NCI-H748 (cell line): ENCODE measurements around the gene PACS2.

Source experiments
- DNase-seq: peaks from one replicate; lab custom pipeline; 2025; ENCODE audit not compliant: unreplicated experiment; lab: John Stamatoyannopoulos, UW

PACS2 gene

DNA sequence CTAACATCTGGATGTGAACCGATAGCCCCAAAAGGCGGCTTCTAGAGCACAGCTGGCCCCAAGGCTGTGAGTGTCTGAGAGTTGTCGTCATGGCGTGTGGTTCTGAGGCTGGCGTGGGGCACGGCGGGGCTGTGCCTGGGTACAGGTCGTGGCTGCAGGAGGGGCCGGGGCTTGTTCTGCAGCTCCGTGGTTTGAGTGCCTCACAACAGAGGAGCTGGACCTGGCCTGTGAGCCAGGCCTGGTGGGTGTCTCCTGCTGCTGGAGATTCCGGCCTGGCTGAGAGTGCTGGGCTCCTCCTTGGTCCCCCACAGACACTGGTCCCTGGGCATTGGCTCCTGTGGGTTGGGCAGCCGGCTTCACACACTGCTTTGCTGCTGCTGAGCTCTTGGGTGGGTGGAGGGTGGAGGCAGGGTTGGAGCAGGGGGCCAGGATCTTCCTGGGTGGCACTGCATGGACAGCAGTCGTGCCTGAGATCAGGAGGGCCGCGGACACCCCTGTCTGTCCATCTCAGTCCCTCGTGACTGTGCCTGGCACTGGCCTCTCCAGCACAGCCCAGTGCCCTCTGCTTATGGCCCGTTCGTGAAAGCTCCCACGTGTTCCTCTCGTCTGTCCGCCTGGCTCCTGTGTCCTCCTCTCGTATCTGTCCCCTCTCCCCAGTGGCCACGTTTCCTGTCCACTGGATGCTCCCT lies 52.0 kb downstream of the PACS2 start:
- DNase-seq = no peak

DNA sequence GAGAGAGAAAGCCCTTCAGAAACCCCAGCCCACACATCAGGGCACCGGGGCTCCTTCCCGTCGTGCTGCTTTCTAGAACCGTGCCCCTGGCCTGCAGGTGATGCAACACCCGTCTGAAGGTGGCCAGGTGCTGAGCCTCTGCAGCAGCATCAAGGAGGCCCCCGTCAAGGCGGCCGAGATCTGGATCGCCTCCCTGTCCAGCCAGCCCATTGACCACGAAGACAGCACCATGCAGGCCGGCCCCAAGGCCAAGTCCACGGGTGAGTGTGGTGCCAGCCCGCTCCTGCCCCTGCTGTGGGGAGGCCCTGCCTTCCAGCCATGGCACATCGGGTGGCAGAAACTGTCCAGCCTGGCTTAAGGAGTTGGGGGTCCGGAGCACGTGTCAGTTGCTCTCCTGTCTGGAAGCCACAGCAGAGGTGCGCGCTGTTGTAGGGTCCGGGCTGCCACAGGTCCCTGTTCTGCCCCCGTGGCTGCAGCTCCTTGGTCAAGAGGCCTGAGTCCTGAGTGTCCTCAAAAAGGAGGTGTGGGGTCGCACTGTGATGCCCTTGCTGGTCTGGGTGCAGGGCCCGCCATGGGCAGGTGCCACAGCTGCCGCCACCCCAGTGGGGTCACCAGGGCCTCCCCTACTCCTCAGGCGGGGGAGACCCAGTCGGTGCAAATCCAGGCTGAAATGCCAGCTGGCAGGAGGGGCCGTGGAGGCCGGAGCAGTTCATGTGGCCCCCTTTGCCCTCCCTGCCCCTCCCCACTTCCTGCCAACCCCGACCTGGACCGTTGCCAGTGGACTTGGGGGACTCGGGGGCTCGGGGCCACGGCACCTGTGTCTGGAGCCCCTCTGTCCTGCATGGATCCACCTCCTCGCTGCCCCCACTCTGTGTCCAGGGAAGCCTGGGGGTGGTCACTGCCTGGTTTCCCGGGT lies 52.8 kb downstream of the PACS2 start:
- no peak for DNase-seq

DNA sequence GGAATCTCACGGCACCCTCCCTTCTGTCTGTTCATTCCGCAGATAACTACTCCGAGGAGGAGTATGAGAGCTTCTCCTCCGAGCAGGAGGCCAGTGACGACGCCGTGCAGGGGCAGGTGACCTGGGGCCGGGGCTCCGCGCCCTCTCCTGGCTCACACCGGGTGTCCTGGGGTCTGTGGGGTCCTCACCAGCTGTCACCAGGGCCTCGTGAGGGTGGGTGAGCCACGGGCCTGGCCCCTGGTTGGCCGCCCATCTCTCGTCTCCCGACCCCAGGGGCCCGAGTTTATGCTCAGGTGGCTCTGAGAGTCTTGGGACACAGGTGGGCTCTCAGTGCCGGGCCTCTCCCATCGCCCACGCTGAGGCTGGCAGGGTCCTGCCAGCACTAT lies 53.5 kb downstream of the PACS2 start:
- DNase-seq = no peak

DNA sequence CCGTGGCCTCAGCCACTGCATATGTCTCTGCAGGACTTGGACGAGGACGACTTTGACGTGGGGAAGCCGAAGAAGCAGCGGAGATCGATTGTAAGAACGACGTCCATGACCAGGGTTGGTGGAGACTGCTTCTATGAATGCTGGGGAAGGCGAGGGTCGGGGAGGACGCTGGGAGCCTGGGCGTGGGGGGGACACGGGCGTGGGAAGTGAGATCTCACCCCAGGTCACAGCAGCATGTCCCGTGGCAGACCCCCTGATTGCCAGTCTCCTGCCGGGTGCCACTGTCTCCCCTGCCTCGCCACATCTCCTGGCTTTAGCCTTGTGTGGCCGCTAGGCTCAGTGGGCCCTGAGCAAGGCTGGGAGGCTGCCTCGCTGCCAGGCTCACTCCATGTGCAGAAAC lies 53.9 kb downstream of the PACS2 start:
- no peak for DNase-seq

DNA sequence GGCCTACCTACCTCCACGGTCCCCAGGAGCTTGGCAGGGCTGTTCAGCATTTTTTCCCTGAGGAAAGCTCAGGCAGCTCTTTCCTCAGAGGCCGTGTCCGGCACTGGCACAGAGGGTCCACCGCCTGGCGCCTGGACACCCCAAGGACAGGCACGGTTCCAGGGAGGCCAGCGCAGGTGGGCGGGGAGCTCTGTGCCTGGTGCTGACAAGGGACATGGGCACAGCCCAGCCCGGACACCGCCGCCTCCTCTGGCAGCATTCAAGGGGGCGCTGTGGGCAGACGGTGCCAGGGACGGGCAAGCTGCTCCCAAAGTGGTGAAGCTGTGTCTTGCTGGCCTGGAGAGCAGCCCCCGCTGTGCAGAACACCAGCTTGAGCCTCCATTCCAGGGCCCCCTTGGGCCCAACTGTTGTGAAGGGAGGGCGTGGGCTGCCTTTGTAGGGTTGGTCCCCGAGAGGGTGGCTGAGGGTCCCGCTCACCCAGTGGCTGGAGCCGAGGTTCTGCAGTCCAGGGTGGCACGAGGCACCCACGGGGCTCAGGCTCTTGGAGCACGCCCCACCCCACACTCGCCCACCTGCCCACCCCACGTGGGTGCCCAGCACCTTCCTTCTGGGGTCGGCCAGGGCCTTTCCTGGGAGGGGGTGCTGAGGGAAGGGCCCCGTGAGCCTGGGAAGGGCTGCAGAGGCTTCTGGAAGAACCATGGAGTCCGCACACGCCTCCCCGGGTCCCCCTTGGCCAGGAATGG lies 54.5 kb downstream of the PACS2 start:
- no peak for DNase-seq

DNA sequence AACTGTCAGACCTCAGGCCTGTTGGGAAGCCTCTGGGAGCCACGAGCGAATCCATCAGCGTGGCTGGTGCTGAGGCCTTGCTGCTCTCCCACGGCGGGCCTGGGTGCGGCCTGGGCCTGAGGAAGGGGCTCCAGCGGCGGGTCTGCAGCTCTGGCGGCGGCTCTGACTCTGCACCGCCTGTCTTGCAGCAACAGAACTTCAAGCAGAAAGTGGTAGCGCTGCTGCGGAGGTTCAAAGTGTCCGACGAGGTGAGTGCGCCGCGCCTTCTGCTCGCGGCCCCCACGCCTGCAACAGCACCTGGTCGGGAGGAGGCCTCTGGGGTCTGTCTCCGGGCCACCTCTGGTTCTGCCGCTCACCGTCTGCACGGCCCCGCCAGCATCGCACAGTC lies 55.1 kb downstream of the PACS2 start:
- DNase-seq = no peak

DNA sequence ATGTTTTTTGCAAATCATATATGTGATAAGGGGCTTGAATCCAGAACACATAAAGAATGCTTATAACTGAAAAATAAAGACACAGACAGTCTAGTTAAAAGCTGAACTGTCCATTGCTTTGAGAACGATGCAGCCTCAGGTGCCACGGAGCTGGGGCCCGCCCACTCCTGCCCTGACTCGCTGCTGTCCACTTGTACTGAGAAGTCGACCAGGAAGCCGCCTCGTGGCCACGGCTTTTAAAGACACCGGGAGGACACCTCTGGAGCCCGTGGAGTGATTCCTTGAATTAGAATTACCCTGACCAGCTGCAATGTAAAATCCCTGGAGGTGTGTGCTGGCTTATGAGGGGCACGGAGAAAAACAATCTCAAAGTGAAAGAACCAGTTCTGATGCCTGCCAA lies 59.8 kb downstream of the PACS2 start:
- peak; percentile 37 for DNase-seq

DNA sequence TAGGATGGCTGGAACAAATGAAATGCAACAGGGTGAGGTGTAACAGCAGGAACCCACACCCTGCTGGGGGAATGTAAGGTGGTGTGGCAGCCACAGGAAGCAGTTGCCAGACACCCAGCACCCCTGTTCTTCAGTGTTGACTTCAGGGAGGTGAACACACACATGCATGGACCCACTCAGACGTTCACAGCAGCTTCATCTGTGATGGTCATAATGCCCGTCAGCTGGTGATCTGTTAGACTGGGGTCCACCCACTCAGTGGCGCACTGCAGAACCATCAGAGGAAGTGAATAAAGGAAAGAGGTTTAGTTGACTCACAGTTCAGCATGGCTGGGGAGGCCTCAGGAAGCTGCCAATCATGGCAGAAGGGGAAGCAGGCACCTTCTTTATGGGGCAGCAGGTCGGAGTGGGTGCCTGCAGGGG lies 61.1 kb downstream of the PACS2 start:
- no peak for DNase-seq

DNA sequence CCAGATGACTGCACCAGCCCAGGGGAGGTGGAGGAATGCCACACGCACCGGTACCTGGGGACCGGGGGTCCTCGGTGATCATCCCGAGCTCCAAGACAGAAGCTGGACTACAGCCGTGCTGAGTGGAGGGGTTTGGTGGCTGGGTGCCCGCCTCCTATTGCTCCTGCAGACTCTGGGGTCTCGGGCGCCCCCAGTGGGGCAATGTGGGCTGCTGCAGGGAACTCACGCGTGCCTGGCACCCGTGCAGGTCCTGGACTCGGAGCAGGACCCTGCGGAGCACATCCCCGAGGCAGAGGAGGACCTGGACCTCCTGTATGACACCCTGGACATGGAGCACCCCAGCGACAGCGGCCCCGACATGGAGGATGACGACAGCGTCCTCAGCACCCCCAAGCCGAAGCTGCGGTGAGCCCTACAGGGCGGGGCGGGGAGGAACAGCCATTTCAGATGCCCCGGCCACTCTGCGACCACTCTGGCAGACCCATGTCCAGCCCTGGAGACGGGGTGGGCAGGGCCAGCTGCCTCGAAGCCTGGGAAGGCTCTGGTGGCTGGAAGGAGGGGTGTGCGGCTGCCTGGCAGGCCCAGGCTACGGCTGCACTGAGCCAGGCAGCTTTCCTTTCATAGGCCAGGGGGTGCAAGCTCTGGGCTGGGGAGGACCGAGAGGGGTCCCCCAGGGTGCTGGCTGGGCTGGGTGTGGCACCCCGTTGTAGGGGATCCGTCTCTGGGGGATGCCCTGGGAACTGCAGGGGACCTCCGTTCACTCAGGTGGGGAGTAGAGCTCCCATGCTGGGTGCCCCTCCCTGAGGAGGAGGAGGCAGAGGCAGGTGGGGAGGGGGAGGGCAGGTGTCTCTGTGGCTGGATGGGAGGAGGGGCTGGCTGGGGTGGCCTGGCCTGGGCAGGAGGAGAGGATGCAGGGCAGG lies 62.2 kb downstream of the PACS2 start:
- DNase-seq = no peak

DNA sequence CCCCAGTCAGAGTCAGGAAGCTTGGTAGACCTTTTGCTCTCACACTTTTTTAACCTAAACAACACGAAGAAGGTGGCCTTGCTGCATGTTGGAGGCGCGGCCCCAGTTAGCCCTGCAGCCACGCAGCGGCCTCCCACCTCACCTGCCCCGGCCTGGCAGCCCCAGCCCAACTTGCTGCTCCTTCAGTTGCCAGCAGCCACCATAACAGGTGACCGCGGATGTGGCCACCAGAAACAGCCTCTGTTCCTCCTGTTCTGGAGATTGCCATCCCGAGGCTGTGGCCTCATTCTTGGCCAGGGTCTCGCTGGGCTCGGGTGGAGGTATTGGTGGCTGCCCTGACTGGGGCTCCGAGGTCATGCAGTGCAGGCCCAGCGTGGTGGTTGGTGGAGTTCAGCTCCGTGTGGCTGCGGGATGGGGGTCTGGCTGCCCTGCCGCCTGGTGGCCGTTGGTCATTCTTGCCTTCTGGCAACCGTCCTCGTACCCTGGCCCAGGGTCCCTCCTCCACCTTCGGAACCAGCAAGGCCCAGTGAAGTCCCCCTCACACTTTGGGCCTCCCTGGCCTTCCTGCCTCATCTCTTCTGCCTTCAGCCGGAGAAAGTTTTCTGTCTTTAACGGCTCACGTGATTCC lies 63.1 kb downstream of the PACS2 start:
- DNase-seq = no peak

DNA sequence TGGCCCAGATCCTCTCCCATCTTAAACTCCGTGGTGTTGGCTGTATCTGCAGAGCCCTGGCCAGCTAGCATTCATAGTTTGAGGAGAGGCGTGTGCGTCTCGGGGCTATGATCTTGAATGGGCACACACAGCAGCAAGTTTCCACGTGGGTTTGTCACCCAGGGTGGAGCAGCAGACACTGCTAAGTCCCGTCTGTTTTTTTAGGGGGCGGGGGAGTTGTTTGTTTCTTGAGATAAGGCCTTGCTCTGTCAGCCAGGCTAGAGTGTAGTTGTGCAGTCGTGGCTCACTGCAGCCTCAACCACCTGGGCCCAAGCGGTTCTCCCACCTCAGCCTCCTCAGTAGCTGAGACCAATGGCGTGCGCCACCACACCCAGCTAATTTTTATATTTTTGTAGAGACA lies 63.7 kb downstream of the PACS2 start:
- DNase-seq = no peak

DNA sequence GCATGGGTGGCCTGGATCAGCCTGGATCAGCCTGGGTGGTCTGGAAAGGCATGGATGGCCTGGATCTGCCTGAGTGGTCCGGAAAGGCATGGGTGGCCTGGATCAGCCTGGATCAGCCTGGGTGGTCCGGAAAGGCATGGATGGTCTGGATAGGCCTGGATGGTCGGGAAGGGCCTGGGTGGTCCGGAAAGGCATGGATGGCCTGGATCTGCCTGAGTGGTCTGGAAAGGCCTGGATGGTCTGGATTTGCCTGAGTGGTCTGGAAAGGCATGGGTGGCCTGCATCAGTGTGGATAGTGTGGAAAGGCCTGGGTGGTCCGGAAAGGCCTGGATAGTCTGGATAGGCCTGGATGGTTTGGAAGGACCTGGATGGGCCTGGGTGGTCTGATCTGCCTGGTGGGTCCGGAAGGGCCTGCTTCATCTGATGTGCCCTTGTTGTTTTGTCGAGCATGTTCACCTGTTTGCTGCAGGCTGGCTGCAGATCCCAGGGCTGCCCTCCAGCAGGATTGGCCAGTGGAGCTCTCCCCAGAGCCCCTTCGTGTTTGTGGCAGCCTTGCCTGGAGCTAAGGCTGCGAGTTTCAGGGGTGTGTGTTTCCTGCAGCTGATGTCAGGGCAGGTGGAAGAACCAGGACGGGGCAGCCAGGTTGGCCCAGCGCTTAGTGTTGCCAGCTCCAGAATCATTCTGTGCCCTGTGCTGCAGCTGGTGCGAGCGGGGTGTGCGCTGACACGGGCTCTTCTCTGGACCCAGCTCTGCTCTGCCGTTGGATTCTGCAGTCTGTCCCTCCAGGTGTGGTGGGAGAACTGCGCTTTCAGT lies 64.5 kb downstream of the PACS2 start:
- DNase-seq = no peak

DNA sequence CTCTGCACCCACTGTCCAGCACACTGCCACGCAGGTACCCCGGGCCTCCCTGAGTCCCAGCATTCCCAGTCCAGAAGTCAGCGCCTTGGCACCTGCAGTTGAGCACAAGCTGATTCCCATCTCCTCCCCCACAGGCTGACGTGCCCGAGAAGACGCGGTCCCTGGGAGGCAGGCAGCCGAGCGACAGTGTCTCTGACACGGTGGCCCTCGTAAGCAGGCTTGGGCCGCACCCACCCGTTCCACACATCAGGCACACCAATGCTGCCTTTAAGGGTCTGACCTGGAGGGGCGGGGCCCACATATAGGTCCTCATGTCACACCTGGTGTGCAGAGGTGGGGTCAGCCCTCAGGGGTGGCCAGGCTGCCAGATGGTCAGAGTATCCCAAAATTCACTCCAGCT lies 65.4 kb downstream of the PACS2 start:
- DNase-seq = no peak

DNA sequence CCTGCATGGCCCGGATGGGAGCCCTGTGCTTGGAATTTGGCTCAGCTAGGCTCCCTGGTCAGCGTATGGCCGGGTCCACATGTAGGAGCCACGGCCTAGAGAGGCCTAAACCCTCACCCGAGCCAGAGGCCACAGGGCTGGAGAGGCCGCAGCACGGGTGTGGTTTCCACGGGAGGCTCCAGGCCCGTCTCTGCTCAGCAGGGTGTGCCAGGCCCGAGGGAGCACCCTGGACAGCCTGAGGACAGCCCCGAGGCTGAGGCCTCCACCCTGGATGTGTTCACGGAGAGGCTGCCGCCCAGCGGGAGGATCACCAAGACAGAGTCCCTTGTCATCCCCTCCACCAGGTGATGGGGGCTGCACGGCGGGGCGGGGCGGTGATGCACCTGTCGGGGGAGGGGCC lies 66.2 kb downstream of the PACS2 start:
- DNase-seq = no peak

DNA sequence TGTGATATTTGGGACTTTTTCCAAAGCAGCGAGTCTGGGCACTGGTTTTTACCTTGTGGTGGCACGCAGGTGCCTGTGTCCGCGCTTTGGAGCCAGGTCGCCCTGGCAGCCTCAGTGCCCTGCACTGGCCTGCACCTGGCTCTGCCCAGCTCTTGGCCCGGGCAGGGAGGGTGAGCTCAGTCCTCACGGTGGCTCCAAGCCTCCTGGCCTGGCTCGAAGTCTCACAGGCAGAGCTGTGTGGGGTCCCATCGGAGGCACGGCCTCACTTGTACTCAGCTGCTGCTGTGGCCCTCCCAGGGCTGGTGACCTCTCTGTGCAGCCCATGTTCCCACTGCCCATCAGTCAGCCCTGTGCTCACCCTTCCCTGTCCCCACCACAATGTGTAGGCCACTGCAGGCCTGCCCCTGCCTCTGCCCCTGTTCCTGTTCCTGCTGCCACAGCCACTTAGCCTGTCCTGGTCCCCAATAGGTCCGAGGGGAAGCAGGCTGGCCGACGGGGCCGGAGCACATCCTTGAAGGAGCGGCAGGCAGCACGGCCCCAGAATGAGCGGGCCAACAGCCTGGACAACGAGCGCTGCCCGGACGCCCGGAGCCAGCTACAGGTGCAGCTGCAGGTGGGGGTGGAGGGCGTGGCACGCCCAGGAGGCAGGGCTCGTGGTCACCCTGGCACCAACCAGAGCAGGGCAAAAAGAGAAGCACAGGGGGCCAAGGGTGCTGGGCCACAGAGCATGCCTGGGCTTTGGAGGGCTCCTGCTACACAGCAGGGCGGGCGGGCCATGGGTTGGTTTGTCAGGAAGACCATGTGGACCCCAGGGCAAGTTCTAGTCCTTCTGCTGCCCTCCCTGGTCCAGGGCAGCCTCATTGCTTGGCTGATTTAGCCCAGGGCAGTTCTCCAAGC lies 67.1 kb downstream of the PACS2 start:
- no peak for DNase-seq

DNA sequence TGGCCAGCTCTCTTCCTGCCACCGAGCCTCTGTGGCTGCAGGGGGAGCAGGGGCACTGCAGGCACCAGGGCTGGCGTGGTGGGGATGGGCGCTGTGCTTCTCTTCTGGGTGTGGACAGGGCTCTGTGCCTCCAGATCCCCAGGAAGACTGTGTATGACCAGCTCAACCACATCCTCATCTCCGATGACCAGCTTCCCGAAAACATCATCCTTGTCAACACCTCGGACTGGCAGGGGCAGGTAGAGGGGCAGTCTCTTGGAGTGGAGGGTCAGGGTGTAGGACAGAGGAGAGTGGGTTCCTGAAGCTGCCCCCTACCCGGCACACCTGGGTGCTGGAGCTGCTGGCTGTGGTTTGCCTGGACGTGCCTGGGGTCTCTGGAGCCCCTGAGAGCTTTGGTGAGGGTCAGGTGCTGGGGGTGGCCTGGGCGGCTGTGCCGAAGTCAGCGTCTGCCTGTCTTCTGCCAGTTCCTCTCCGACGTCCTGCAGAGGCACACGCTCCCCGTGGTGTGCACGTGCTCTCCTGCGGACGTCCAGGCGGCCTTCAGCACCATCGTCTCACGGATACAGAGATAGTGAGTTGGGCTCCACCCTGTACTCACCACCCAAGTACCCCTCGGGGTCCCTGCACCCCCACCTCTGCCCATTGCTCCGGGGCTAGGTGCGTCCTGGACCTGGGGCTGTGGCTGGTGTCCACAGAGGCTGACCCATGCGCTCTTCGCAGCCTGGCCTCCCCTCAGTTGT lies 68.0 kb downstream of the PACS2 start:
- no peak for DNase-seq

DNA sequence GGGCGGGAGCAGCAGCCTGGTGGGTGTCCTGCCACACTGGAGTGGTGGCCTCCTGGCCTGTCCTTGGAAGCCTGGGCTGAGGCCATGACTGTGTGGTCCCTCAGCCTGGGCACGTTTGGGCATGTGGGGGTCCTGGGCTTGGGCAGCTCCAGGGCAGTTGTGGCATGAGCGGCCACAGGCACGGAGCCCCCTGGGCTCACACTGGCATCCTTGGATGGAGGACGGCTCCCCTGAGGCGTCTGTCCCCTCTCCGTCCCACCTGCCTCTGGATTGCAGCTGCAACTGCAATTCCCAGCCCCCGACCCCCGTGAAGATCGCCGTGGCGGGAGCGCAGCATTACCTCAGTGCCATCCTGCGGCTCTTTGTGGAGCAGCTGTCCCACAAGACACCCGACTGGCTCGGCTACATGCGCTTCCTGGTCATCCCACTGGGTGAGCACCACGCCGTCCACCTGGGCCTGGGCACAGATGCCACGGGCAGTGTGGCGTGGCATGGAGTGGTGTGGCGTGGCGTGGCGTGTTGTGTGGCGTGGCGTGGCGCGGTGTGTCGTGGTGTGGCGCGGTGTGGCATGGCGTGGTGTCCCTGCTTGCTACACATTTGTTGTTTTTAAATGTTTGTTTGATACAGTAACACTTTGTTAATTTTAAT lies 68.7 kb downstream of the PACS2 start:
- DNase-seq = no peak
